NAMALWA (cell line): ENCODE measurements around the gene ZMYND8.
"Not testable (repeated sequence)": the region's sequence is repeated elsewhere in the genome, so short reads cannot be mapped to it uniquely, and the experiment has no call there.

Source experiments
- DNase-seq: peaks from one replicate; pipeline ENCODE4 v3.0.0-alpha.2; 2015; ENCODE audit warnings: low spot score

Gene ZMYND8

GRCh38 chr20:47202733-47203667, 153.5 kb downstream of the ZMYND8 start:
- no peak for DNase-seq

- DNase-seq = no peak
These were observed 155.3 kb downstream of the ZMYND8 start for GRCh38 chr20:47201074-47201730.

GRCh38 chr20:47198996-47199552, 157.4 kb downstream of the ZMYND8 start:
- no peak for DNase-seq

DNA sequence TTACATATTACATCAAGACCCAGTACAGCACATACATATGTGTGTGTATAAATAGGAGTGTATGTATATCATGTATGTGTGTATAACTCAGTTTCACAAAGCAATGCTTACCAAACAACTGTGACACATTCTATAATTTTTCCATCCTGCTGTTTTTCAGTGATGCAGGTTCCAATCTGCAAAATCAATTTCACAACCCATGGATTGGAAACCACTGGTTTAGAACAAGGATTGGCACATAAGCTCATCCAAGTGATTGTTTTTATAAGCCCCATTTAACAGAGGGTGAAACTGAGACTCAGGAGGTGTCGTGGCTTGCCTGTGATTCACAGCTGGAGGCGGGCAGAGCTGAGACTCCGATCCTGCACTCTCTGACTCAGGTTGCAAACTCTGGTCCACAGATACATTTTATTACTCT, 158.2 kb downstream of the ZMYND8 start:
- DNase-seq = no peak

- peak; percentile 86 for DNase-seq
These were observed 160.1 kb downstream of the ZMYND8 start for GRCh38 chr20:47196091-47197081.

- DNase-seq = no peak
These were observed 160.9 kb downstream of the ZMYND8 start for GRCh38 chr20:47195573-47195972.

DNA sequence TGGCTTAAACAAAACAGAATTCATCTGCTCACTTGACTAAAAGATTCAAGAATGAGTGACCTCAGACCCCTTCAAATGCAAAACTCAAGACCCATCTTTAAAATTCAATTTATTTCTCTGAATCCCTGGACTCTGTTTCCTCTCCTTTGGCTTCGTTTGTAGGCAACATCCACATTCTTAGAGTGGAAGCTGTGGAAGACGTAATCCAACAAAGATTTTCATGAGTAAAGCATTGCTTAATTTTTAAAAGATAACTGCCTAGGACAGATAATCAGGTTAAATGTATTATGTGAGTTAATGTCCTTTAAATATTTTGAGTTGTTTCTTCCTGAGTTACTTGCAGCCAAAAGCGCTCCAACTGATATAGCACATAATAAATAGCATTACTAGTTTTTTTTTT, 164.5 kb downstream of the ZMYND8 start:
- DNase-seq = no peak

- DNase-seq = no peak
These were observed 165.3 kb downstream of the ZMYND8 start for GRCh38 chr20:47191074-47191673.

DNA sequence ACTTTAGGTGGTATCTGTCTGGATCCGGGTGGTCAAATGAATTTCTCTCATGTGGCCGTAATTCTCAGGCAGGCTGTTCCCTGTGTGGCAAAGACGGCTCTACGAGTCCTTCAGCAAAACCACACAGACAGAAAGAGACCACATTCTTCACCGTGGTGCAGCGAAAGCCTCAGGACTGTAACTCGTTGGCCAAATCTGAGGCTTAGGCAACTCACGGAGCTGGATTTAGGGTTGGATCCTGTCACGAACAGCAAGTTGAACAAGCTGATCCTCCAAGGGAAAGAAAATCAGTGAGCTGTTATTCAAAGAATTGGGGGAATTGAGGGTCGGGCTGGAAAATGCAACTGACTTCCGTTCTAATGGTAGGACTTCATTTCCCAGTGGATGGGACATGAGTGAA, 167.4 kb downstream of the ZMYND8 start:
- no peak for DNase-seq

DNA sequence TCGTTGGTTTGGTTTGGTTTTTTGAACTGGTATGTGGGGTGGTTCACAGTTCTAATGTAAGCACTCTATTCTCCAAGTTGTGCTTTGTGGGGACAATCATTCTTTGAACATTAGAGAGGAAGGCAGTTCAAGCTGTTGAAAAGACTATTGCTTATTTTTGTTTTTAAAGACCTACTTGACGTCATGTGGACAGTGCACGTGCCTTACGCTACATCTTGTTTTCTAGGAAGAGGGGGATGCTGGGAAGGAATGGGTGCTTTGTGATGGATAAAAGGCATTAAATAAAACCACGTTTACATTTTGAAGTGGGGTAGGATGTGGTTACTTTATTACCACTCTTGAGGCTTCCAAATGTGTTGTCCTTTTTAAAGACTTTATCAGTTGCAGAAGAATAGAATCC, 168.0 kb downstream of the ZMYND8 start:
- no peak for DNase-seq

DNA sequence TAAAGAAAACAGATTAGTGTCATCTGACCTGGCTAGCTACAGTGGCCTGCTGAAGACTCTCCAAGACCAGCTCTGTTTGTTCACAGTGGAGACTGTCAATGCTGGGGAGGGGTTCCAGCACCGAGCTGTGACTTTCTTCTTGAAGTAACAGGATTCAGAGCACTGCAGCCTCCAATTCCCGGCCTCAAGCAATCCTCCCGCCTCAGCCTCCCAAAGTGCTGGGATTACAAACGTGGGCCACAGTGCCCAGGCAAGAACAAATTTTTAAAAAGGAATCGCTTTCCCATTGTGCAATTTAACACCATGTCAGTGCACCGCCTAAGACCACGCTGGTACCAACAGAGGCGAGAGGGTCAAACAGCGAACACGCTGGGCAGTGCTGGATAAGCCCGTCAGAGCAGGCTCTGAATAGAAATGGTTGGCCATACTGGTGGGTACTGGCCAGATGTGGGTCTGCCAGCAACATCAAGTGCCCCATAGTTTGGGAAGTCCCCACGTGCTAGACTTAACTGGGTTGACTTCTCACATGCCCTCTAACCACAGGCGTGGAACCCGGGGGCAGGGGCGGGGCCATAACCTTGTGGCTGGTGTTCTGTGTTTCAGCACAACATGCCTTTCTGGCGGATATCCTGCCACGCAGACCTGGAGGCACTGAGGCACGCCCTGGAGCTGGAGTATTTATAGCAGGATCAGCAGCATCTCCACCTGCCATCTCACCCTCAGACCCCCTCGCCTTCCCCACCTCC, 168.9 kb downstream of the ZMYND8 start:
- DNase-seq = no peak

DNA sequence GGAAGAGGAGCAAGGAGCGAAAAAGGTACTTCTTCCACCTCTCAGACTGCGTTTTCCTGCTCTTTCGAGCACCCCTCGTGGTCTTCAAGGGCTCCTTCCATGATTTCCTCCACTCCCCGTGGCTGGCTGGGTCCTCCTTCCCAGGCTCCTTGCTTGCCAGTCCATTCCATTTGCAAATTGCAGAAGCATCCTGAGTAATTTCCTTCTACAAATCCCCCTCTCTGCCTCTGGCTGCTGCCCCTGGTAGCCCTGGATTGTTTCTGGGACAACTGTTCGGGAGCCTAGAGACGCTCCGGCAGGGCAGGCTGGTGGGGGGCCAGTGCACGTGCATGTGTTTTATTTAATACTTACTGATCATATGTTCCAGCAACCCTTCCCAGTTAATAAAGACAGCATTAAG, 173.1 kb downstream of the ZMYND8 start:
- DNase-seq = no peak

GRCh38 chr20:47181056-47181862, 175.2 kb downstream of the ZMYND8 start:
- peak; percentile 89 for DNase-seq

GRCh38 chr20:47179267-47179666, 177.2 kb downstream of the ZMYND8 start:
- DNase-seq = no peak

GRCh38 chr20:47178851-47179250, 177.6 kb downstream of the ZMYND8 start:
- DNase-seq = no peak

GRCh38 chr20:47178277-47178676, 178.2 kb downstream of the ZMYND8 start:
- DNase-seq = no peak

DNA sequence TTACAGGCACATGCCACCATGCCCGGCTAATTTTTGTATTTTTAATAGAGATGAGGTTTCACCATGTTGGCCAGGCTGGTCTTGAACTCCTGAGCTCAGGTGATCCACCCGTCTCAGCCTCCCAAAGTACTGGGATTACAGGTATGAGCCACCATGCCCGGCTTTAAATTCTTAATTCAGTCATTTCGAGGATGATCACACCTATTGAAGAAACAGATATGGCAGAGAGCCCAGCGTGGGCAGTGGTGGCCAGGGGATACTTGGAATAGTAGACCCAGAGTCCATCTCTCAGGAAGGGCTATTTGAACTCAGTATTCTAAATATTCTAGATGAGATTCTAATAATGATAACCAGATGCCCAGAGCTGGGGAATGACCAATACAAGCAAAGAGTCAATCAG, 180.3 kb downstream of the ZMYND8 start:
- DNase-seq = not testable (repeated sequence)

- no peak for DNase-seq
These were observed 181.0 kb downstream of the ZMYND8 start for GRCh38 chr20:47175493-47175892.

DNA sequence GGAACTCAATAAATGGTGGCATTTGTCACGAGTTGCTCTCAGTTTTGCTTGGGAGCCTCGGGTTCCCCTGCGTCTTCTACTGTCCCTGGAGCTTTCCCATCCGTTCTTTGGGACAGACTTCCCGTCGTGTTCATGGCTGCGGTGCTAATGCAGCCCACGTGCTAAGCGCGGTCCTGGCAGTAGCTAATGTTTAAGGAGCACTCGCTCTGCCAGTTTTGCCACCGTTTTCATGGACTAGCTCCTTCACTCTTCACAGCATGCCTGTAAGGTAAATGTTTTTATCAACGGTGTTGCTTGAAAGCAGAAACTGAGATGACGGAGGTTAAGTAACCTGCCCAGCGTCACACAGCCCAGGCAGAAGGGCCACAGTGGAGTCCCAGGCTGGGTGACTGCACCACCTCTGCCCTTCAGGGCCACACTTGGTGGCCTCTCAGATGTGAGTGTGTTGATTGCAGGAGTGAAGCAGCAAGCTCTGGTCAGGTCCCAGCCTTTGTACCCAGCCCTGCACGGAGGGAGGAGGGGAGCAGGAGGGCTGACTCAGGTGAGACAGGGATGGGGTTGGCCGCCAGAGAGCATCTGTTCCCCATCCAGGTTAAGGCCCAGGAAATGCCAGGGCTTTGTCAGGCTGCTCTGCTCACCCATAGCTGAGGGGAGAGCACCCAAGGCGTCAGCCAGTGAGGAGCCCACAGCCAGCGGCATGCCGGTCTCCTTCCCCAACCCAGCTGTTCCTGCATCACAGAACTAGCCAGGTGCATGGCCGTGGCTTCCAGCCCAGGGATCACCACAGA, 181.8 kb downstream of the ZMYND8 start:
- no peak for DNase-seq
